Nephron progenitor cell (in vitro differentiated cells): Measurements from ENCODE around the gene HOXA7.
A peak's percentile ranks its signal among the peaks of the same experiment; 100 is the strongest.

Experiments
- DNase-seq: peaks from one replicate; pipeline ENCODE4 v3.0.0; 2021
- H3K27ac Mint-ChIP-seq: 2 replicates; pipeline ENCODE4 v1.8.0; 2021; ENCODE audit warnings: mild to moderate bottlenecking, moderate library complexity, mixed read lengths
- H3K27me3 Mint-ChIP-seq: 2 replicates; pipeline ENCODE4 v1.8.0; 2021; ENCODE audit warnings: mild to moderate bottlenecking, low read depth, mixed read lengths; ENCODE audit not compliant: poor library complexity
- H3K36me3 Mint-ChIP-seq: 2 replicates; pipeline ENCODE4 v1.8.0; 2021; ENCODE audit warnings: low read depth, mixed read lengths
- H3K4me1 Mint-ChIP-seq: 2 replicates; pipeline ENCODE4 v1.8.0; 2021; ENCODE audit warnings: mixed read lengths
- H3K4me3 Mint-ChIP-seq: 2 replicates; pipeline ENCODE4 v1.8.0; 2021; ENCODE audit warnings: mild to moderate bottlenecking, moderate library complexity, mixed read lengths
- H3K9me3 Mint-ChIP-seq: 2 replicates; pipeline ENCODE4 v1.8.0; 2021; ENCODE audit warnings: mild to moderate bottlenecking, moderate library complexity, mixed read lengths
- CTCF ChIP-seq: fragments of 200-600 bp; sonication (generic); IDR thresholded peaks from 2 replicates; pipeline ENCODE4 v1.5.0; 2021; ENCODE audit warnings: antibody characterized with exemption

Gene HOXA7

DNA sequence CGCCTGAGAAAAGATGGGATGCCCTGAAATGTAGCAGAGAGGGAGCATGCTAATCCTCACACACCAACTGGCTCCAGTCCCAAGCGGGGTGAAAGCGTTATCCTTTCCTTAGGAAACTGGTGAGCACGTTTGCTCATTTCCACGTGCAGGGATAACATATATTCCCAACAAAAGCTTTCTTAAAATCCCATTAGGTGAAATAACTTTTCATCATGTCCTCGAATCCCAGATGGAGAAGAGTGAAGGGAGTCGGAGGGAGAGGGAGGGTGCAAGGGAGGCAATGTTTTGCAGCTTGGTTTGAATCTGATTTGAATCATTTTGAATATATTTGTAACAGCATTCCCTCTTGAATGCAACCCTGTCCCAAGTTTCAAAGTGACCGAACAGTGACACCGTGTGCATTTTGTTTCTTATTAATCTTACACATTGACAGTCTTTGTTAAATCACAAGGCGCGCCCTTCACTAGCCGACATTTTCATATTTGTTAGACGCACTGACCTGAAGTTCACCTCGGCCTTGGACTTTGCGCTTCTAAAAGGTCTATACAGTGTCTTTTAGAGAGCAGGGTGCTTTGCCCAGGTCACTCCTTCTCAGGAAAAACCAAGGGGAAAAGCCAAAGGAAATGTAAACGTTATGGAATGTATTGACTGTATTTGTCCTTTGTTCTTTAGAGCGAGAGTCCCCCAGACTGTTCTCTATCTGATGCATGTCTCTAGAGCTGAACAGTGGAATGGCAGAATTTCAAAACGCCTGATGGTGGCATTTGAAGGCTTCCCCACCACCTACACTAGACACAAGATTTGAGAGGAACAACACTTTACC, 22.9 kb downstream of the HOXA7 start:
- Mint-ChIP-seq H3K27ac (peak overlapping the region; percentile 97), H3K9me3 (no peaks in the 10 kb centered on the region), H3K4me1 (peaks cover 86% of the 10 kb centered on the region), H3K4me3 (peak overlapping the region; percentile 97), H3K36me3 (peaks cover 39% of the 10 kb centered on the region), H3K27me3 (no peaks in the 10 kb centered on the region)
- no peak for DNase-seq
- TF ChIP-seq CTCF: no peak

- Mint-ChIP-seq H3K36me3 (peaks cover 41% of the 10 kb centered on the region), H3K4me1 (peaks cover 86% of the 10 kb centered on the region), H3K27ac (peak overlapping the region; percentile 97), H3K4me3 (peak overlapping the region; percentile 97), H3K27me3 (no peaks in the 10 kb centered on the region), H3K9me3 (no peaks in the 10 kb centered on the region)
- DNase-seq: no peak
- TF ChIP-seq CTCF: no peak
Observed at GRCh38 chr7:27132978-27133377, 23.5 kb downstream of the HOXA7 start.

- Mint-ChIP-seq H3K4me1 (peaks cover 86% of the 10 kb centered on the region), H3K27me3 (no peaks in the 10 kb centered on the region), H3K27ac (peak overlapping the region; percentile 96), H3K4me3 (peak overlapping the region; percentile 97), H3K36me3 (peaks cover 42% of the 10 kb centered on the region), H3K9me3 (no peaks in the 10 kb centered on the region)
- TF ChIP-seq CTCF: no peak
- DNase-seq: no peak
Observed at GRCh38 chr7:27132214-27132613, 24.3 kb downstream of the HOXA7 start.

DNA sequence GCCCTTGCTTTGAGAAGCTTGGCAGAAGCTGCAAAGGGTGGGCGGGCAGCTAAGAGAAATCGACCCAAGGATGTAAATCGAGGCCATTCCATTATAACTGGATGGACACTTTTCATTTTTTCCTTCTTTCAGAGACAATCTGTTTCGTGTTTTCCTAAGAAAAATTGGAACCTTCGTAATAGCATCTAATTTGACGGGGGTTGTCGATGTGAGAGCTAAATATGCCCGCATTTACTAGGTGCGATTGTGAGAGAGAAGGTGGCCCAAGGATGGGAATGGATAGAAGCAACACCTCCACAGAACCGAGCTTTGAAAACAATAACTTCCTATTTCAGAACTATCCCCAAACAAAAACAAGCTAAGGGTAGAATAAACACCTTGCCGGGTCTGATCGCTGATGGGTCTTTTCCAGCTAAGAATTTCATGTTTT, 25.1 kb downstream of the HOXA7 start:
- no peak for DNase-seq
- Mint-ChIP-seq H3K4me1 (peaks cover 86% of the 10 kb centered on the region), H3K9me3 (no peaks in the 10 kb centered on the region), H3K4me3 (peak overlapping the region; percentile 97), H3K36me3 (peaks cover 44% of the 10 kb centered on the region), H3K27me3 (no peaks in the 10 kb centered on the region), H3K27ac (peak overlapping the region; percentile 96)
- no peak for TF ChIP-seq CTCF

DNA sequence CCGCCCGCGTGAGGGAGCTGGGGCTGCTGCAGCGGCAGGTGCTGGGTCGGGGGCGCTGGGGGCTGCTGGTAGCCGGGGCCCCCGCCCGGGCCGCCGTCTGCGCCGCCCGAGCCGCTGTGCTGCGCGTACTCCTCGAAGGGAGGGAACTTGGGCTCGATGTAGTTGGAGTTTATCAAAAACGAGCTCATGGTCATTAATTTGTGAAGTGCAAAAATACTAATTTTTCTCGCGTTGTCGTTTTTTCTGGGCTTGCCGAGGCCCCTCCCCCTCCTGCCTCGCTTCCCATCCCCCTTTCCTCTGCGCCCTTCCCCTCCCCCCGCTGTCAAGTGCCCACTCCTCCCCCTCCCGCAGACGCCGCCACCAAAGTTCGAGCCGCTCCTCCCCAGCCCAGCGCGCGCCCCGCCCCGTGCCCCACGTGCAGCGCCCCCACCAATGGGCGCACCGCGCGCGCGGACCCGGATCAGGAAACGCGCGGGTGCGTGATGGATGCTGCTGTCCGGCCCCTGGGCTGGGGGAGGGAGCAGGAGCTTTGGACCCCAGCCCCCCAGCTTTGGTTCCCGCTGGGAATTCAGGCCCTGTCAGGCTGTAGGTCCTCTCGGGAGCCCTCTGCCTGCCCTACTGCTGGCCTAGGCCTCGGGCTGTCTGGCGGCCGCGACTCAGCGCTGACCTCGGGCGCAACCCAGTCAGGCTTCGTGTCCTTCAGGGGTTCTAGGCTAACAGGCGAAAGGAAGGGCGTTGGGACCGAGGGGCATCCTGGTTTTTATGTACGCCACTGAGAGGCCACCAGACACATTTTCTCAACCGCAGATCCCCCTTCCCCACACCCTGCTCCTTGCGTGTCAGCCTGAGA, 25.7 kb downstream of the HOXA7 start, which contains the start of gene HOXA4:
HOXA4 (minus strand) TSS at position 218 of the 850 bp plus-strand sequence; CDS start at position 194, 24 bp downstream.
- peaks cover 44% of the 10 kb centered on the region for H3K36me3 Mint-ChIP-seq
- peak within 1 kb of the TSS; percentile 96 for H3K27ac Mint-ChIP-seq
- no peaks in the 10 kb centered on the region for H3K27me3 Mint-ChIP-seq

More for the DNA sequence above, 25.7 kb downstream of the HOXA7 start, which contains the start of gene HOXA4:
- DNase-seq: peak; percentile 96
- TF ChIP-seq CTCF: no peak
- H3K4me1 Mint-ChIP-seq: peaks cover 86% of the 10 kb centered on the region
- H3K4me3 Mint-ChIP-seq: peak within 1 kb of the TSS; percentile 98
- H3K9me3 Mint-ChIP-seq: no peaks in the 10 kb centered on the region
